ENCODE results near the gene KLHDC7A.
"Not testable (repeated sequence)": the region's sequence is repeated elsewhere in the genome, so short reads cannot be mapped to it uniquely, and the experiment has no call there.

KLHDC7A gene

GRCh38 chr1:18447509-18448220, 33.1 kb upstream of the KLHDC7A start:
- in situ Hi-C loops (cut with HindIII; ENCODE audit: low sequenced_read_pairs): no loop called here
- no peak overlapping the region for H3K4me3 ChIP-seq (ENCODE audit: low read depth, low read length)
- TF ChIP-seq, protein P1, sequence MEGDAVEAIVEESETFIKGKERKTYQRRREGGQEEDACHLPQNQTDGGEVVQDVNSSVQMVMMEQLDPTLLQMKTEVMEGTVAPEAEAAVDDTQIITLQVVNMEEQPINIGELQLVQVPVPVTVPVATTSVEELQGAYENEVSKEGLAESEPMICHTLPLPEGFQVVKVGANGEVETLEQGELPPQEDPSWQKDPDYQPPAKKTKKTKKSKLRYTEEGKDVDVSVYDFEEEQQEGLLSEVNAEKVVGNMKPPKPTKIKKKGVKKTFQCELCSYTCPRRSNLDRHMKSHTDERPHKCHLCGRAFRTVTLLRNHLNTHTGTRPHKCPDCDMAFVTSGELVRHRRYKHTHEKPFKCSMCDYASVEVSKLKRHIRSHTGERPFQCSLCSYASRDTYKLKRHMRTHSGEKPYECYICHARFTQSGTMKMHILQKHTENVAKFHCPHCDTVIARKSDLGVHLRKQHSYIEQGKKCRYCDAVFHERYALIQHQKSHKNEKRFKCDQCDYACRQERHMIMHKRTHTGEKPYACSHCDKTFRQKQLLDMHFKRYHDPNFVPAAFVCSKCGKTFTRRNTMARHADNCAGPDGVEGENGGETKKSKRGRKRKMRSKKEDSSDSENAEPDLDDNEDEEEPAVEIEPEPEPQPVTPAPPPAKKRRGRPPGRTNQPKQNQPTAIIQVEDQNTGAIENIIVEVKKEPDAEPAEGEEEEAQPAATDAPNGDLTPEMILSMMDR (IDR thresholded peaks at IDR 0.05; ENCODE audit: low read depth, low read length): no peak
- no peak for DNase-seq (ENCODE audit: low read depth, low spot score)

DNA sequence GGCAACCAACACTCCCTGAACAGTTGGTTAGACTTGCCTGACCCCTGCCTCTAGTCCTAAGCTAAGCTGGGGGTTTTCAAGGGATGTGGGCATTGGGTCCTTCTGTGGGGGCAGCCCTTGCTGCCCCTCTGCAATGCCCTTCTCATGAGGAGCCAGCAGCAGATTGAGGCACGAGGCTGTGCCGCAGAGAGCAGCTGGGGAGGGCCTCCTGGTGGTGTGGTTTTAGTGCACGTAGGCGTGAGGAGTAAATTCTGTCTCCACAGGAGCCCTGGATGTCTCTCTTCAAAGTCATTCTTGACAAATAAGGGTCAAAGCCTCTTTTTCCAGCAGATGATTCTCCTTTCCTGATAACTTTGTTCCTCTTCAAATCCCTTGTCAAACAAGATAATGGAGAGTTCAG, 31.8 kb upstream of the KLHDC7A start:
- no peak overlapping the region for H3K4me3 ChIP-seq (ENCODE audit: low read depth, low read length)
- DNase-seq (ENCODE audit: low read depth, low spot score): no peak
- in situ Hi-C loops (cut with HindIII; ENCODE audit: low sequenced_read_pairs): no loop called here
- TF ChIP-seq, protein P1 (IDR thresholded peaks at IDR 0.05; ENCODE audit: low read depth, low read length): no peak

DNA sequence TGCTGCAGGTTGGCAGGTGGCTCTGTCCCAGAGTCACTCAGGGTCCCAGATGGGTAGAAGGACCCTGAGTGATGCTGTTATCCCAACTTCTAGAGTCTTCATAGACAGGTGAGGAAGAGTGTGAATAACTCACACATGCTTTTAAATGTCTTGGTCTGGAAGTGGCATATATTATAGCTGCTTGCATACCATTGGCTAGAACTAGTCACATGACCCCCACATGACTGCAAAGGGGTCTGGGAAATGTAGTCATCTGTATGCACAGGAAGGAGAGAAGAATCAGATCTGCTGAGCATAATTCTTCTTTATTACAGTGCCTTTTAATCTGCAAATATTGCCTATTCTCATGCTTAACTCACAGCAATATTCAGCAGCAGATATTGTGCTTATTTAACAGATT, 28.2 kb upstream of the KLHDC7A start:
- in situ Hi-C loops (cut with HindIII; ENCODE audit: low sequenced_read_pairs): no loop called here
- TF ChIP-seq, protein P1 (IDR thresholded peaks at IDR 0.05; ENCODE audit: low read depth, low read length): no peak
- no peak overlapping the region for H3K4me3 ChIP-seq (ENCODE audit: low read depth, low read length)
- no peak for DNase-seq (ENCODE audit: low read depth, low spot score)

DNA sequence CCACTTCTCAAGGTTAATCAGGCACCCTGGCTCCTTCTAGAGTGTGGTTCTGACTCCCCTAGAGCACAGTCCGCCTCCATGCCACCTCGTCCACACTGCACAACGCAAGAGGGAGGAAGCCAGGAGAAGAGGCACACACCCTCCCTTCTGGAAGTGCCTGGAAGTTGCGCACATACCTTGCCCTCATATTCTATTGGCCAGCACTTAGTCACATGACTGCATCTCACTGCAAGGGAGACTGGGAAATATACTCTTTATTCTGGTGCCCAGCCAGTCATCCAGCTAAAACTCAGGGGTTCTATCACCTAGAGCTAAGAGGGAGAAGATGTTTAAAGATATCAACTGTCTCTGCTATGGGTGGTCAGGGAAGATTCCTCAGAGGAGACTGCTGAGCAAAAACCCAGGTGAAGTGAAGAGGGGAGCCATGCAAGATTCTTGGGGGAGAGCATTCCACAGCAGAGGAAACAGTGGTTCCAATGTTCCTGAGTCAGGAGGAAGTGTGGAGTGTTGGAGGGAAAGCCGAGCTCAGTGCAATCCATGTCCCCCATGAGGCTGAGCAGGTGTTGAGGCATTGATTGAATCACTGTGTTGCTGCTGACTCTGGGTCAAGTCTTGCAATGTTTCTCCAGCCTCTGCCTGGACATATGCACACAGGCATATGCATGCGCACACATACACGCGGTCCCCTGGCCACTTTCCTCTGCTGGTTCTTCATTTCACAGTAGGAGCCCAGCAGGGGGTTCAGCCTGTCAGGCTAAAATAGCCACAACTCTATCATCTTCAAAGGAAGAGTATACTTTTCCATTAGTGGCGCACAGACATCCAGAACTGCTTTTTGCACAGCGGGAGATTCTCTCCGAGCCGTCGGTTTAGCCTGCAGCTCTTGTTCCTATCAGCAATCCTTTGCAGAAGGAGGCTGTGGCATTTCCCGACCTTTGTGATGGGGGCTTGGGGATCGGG, 22.3 kb upstream of the KLHDC7A start:
- DNase-seq (ENCODE audit: low read depth, low spot score): no peak
- TF ChIP-seq, protein P1 (IDR thresholded peaks at IDR 0.05; ENCODE audit: low read depth, low read length): no peak
- H3K4me3 ChIP-seq (ENCODE audit: low read depth, low read length): no peak overlapping the region
- in situ Hi-C loops (cut with HindIII; ENCODE audit: low sequenced_read_pairs): no loop called here

DNA sequence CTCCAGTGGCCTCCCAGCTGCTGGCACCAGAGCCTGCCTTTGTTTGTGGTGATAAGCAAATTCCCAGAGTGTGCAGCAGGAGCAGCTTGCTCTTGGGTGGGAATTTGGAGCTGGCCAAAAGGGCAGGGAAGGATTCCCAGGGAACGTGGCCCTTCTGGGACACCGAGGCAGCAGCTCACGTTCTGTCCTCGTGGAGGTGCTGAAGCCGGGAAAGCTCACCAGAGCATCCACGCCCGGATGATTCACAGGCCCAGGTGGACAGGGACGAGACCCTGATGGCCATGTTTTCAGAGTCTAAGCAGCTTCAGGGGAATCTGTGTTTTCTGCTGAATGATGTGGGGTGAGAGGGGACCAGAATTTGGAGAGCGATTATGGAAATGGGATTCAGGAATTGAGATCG, 19.1 kb upstream of the KLHDC7A start:
- no peak for DNase-seq (ENCODE audit: low read depth, low spot score)
- in situ Hi-C loops (cut with HindIII; ENCODE audit: low sequenced_read_pairs): no loop called here
- no peak overlapping the region for H3K4me3 ChIP-seq (ENCODE audit: low read depth, low read length)
- TF ChIP-seq, protein P1 (IDR thresholded peaks at IDR 0.05; ENCODE audit: low read depth, low read length): no peak

DNA sequence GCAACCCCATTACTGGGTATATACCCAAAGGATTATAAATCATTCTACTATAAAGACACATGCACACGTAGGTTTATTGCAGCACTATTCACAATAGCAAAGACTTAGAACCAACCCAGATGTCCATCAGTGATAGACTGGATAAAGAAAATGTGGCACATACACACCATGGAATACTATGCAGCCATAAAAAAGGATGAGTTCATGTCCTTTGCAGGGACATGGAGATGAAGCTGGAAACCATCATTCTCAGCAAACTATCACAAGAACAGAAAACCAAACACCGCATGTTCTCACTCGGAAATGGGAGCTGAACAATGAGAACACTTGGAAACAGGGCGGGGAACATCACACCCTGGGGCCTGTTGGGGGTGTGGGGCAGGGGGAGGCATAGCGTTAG, 18.2 kb upstream of the KLHDC7A start:
- H3K4me3 ChIP-seq (ENCODE audit: low read depth, low read length); in situ Hi-C loops (cut with HindIII; ENCODE audit: low sequenced_read_pairs); DNase-seq (ENCODE audit: low read depth, low spot score): not testable (repeated sequence)

- H3K4me3 ChIP-seq (ENCODE audit: low read depth, low read length): no peak overlapping the region
- no peak for DNase-seq (ENCODE audit: low read depth, low spot score)
- TF ChIP-seq, protein P1 (IDR thresholded peaks at IDR 0.05; ENCODE audit: low read depth, low read length): no peak
- in situ Hi-C loops (cut with HindIII; ENCODE audit: low sequenced_read_pairs): no loop called here
These were observed 17.7 kb upstream of the KLHDC7A start for GRCh38 chr1:18463063-18463462.

All from astrocyte of the spinal cord (primary cell).